Endothelial cell of umbilical vein (primary cell): ENCODE measurements around the gene TFAP2E. TPM values are rescaled to one million over a fixed set of nuclear protein-coding genes. Genes with fewer than 3 reads are reported as not detected.

Source experiments
- BruUV-seq: library from RNA; stranded (reverse); fragments of 400-500 nt; replicated peaks from 2 replicates; lab custom pipeline; 2021; lab: Mats Ljungman, UMichigan
- CTCF ChIA-PET: fragments of 300-600, 350-600 bp; sonication (Branson Sonifier 250); formaldehyde crosslinking; loops from one replicate; lab custom pipeline; 2021; ENCODE audit warnings: antibody characterized with exemption, inconsistent platforms; lab: Charles Lee
- POLR2A ChIA-PET: fragments of 300-600, 350-600 bp; sonication (Branson Sonifier 250); formaldehyde crosslinking; loops from one replicate; lab custom pipeline; 2021; ENCODE audit warnings: antibody characterized with exemption, inconsistent platforms; lab: Charles Lee
- DNase-seq: peaks from one replicate; pipeline ENCODE4 v3.0.0-alpha.2; 2011; ENCODE audit warnings: low read depth, low spot score
- FAIRE-seq: peaks from 2 replicates; lab custom pipeline; 2011; peaks lifted over from hg19 to GRCh38; lab: Jason Lieb, UNC
- H2AFZ ChIP-seq: 2 replicates; pipeline ENCODE4 v1.6.0; 2012; ENCODE audit warnings: low read depth, low read length, control low read depth, inconsistent platforms
- H3K27ac ChIP-seq: 2 replicates; pipeline ENCODE4 v1.5.1; 2011; ENCODE audit warnings: low read depth, mild to moderate bottlenecking, control low read depth, low read length, moderate library complexity; ENCODE audit not compliant: insufficient read depth
- H3K27me3 ChIP-seq, 2 experiments: 2 replicates each; pipeline versions ENCODE4 v1.6.0 to v1.6.1; 2011; ENCODE audit warnings: low read length in 2 of 2, mixed read lengths in 1 of 2; ENCODE audit not compliant: control insufficient read depth in 2 of 2, insufficient read depth in 2 of 2
- H3K36me3 ChIP-seq, 2 experiments: 2 replicates in 1 of 2; 3 replicates in 1 of 2; pipeline ENCODE4 v1.5.1; 2011; ENCODE audit warnings: low read length in 2 of 2, mild to moderate bottlenecking in 1 of 2, moderate library complexity in 1 of 2; ENCODE audit not compliant: control insufficient read depth in 2 of 2, insufficient read depth in 2 of 2; ENCODE audit errors: extremely low read depth in 1 of 2
- H3K4me1 ChIP-seq: 3 replicates; pipeline ENCODE4 v1.5.1; 2011; ENCODE audit warnings: mild to moderate bottlenecking, low read length; ENCODE audit not compliant: control insufficient read depth, insufficient read depth; ENCODE audit errors: extremely low read depth
- H3K4me2 ChIP-seq: 2 replicates; pipeline ENCODE4 v1.6.1; 2011; ENCODE audit warnings: low read length, control low read depth, mixed read lengths; ENCODE audit not compliant: insufficient read depth
- H3K4me3 ChIP-seq, 3 experiments: fragments of 200-600 bp in 1 of 3; sonication (generic), shearing (Covaris generic) in 1 of 3; replicated peaks in 1 of 3; 2 replicates each; pipeline ENCODE4 v1.5.1; 2011 to 2016; ENCODE audit warnings: control low read depth in 3 of 3, low read length in 3 of 3, mild to moderate bottlenecking in 2 of 3, inconsistent platforms in 1 of 3, low read depth in 1 of 3, moderate library complexity in 1 of 3; ENCODE audit not compliant: insufficient read depth in 1 of 3
- H3K79me2 ChIP-seq: 2 replicates; pipeline ENCODE4 v1.6.0; 2012; ENCODE audit warnings: low read length, inconsistent platforms; ENCODE audit not compliant: control insufficient read depth, insufficient read depth
- H3K9ac ChIP-seq: replicated peaks from 2 replicates; pipeline ENCODE3; 2011; ENCODE audit warnings: low read length, control low read depth; ENCODE audit not compliant: insufficient read depth; ENCODE audit errors: extremely low read depth
- H3K9me1 ChIP-seq: replicated peaks from 3 replicates; pipeline ENCODE4 v1.6.0; 2011; ENCODE audit warnings: mild to moderate bottlenecking, low read length; ENCODE audit not compliant: control insufficient read depth, insufficient read depth; ENCODE audit errors: extremely low read depth
- H3K9me3 ChIP-seq: replicated peaks from 2 replicates; pipeline ENCODE4 v1.5.1; 2012; ENCODE audit warnings: low read length, inconsistent platforms; ENCODE audit not compliant: control insufficient read depth, insufficient read depth
- H4K20me1 ChIP-seq: replicated peaks from 2 replicates; pipeline ENCODE3; 2011; ENCODE audit warnings: mild to moderate bottlenecking, low read length; ENCODE audit not compliant: control insufficient read depth, insufficient read depth; ENCODE audit errors: extremely low read depth
- EZH2 ChIP-seq: IDR thresholded peaks from 2 replicates; pipeline ENCODE4 v1.6.1; 2012; ENCODE audit warnings: borderline replicate concordance, low read depth, mild to moderate bottlenecking, moderate library complexity, low read length, inconsistent platforms; ENCODE audit not compliant: severe bottlenecking
- FOS ChIP-seq: IDR thresholded peaks from 2 replicates; pipeline ENCODE4 v1.6.1; 2011; ENCODE audit warnings: mild to moderate bottlenecking, low read length, moderate library complexity, borderline replicate concordance; ENCODE audit not compliant: insufficient read depth
- GATA2 ChIP-seq: IDR thresholded peaks from 2 replicates; pipeline ENCODE4 v1.7.0; 2011; ENCODE audit warnings: low read depth, mild to moderate bottlenecking, moderate library complexity, mixed read lengths, low read length; ENCODE audit not compliant: insufficient read length, insufficient read depth
- JUN ChIP-seq: IDR thresholded peaks from 2 replicates; pipeline ENCODE4 v1.6.1; 2011; ENCODE audit warnings: borderline replicate concordance, low read depth; ENCODE audit not compliant: insufficient read length, insufficient read depth
- MYC ChIP-seq: IDR thresholded peaks from one replicate; pipeline ENCODE4 v1.6.1; 2011; ENCODE audit warnings: mild to moderate bottlenecking, low read depth, low read length
- POLR2A ChIP-seq: IDR thresholded peaks from 2 replicates; pipeline ENCODE4 v1.6.1; 2012; ENCODE audit warnings: low read depth, mild to moderate bottlenecking, control low read depth, low read length
- POLR2AphosphoS5 ChIP-seq: IDR thresholded peaks from 2 replicates; pipeline ENCODE4 v1.6.1; 2012; ENCODE audit warnings: low read depth, mild to moderate bottlenecking, control low read depth, low read length, moderate library complexity; ENCODE audit not compliant: insufficient read depth
- dilution Hi-C: fragments of 300-500 bp; cut with MboI; formaldehyde crosslinking; loops from one replicate; pipeline ENCODE4 v1.15.0; 2019; ENCODE audit warnings: low sequenced_read_pairs; ENCODE audit not compliant: extremely low pct_ligation_motif_present
- intact Hi-C: fragments of 100-400 bp; cut with micrococcal nuclease; formaldehyde crosslinking; loops from one replicate; pipeline ENCODE4 v1.10.0; 2022
- polyA plus RNA-seq, 4 experiments: library from polyadenylated mRNA; depleted of rRNA in 3 of 4; stranded (reverse) in 3 of 4; unstranded in 1 of 4; fragments of >200 nt; gene quantifications; 2 replicates each; pipeline versions ENCODE4 v1.2.1 to v1.2.3, GENCODE V29; 2011 to 2012; ENCODE audit warnings: missing spikeins in 1 of 4
- total RNA-seq: library from RNA; stranded (reverse); gene quantifications from 2 replicates; pipeline ENCODE4 v1.2.3, GENCODE V29; 2021
- TF ChIP-seq, protein P1 (sequence below): IDR thresholded peaks from 2 replicates; pipeline ENCODE4 v1.6.1; 2011; ENCODE audit not compliant: insufficient read depth, insufficient read length
- TF ChIP-seq, protein P2 (sequence below), 2 donors: IDR thresholded peaks; 1 replicate in 1 of 2; 2 replicates in 1 of 2; pipeline ENCODE4 v1.5.1; 2011; ENCODE audit warnings: low read length in 2 of 2, mild to moderate bottlenecking in 2 of 2, moderate library complexity in 2 of 2, control low read depth in 1 of 2, inconsistent platforms in 1 of 2, low read depth in 1 of 2; ENCODE audit not compliant: insufficient read depth in 1 of 2; ENCODE audit errors: extremely low read depth in 1 of 2

The TFAP2E gene
- total and polyA plus RNA-seq, 2 donors (not counting 3 experiments of a cell fraction or from before 2014, with no cell fraction given): 0.06 TPM; not detected in 1

DNA sequence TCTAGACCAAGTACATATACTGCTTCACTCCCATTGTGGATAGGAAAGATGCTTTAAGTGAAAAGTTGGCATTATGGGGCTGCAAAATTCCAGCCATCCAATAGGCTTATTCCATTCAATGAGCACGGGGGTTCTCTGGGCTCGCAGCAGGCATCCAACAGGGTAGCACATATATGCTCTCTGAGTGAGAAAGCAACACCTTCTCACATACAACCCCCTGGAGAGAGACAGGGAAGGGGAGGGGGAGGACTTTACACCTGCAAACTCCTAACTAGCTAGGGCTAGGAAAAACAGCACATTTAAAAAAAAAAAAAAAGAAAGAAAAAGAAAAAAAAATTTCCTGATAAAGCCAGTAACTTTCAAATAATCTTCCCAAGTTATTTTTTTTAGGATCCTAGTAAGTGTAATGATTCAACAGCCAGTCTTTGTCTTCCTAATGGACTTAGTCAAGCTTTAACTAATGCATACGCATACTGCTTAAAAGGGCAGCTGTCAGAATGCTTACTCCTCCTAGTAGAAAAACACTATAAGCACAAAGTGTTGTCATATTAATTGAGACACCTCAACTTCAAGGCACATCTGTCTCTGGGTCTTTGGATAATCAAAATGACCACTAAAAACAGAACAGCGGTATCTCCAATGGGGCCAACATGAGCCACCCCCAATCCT, 49.5 kb downstream of the TFAP2E start:
- no TSS peak for BruUV-seq
- H3K27ac ChIP-seq: no peak overlapping the region
- CTCF ChIA-PET: no interaction called here
- H3K9me3 ChIP-seq: no peaks in the 10 kb centered on the region
- no peaks in the 10 kb centered on the region for H3K4me1 ChIP-seq
- DNase-seq (no peak), FAIRE-seq (no peak)
- dilution Hi-C loops: no loop called here
- no peak overlapping the region for H3K9ac ChIP-seq
- no peak overlapping the region for H3K4me2 ChIP-seq
- no peaks in the 10 kb centered on the region for H3K27me3 ChIP-seq
- H3K79me2 ChIP-seq: peaks cover 48% of the 10 kb centered on the region
- intact Hi-C loops: no loop called here
- H3K4me3 ChIP-seq: no peak overlapping the region
- POLR2A ChIA-PET: no interaction called here
- H4K20me1 ChIP-seq: peaks cover 3% of the 10 kb centered on the region
- H3K9me1 ChIP-seq: no peaks in the 10 kb centered on the region
- TF ChIP-seq POLR2AphosphoS5 (no peak), FOS (no peak), JUN (no peak), EZH2 (no peak), POLR2A (no peak), MYC (no peak), GATA2 (no peak)
- TF ChIP-seq, protein P1, sequence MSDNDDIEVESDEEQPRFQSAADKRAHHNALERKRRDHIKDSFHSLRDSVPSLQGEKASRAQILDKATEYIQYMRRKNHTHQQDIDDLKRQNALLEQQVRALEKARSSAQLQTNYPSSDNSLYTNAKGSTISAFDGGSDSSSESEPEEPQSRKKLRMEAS: no peak
- TF ChIP-seq, protein P2, sequence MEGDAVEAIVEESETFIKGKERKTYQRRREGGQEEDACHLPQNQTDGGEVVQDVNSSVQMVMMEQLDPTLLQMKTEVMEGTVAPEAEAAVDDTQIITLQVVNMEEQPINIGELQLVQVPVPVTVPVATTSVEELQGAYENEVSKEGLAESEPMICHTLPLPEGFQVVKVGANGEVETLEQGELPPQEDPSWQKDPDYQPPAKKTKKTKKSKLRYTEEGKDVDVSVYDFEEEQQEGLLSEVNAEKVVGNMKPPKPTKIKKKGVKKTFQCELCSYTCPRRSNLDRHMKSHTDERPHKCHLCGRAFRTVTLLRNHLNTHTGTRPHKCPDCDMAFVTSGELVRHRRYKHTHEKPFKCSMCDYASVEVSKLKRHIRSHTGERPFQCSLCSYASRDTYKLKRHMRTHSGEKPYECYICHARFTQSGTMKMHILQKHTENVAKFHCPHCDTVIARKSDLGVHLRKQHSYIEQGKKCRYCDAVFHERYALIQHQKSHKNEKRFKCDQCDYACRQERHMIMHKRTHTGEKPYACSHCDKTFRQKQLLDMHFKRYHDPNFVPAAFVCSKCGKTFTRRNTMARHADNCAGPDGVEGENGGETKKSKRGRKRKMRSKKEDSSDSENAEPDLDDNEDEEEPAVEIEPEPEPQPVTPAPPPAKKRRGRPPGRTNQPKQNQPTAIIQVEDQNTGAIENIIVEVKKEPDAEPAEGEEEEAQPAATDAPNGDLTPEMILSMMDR (IDR thresholded peaks at IDR 0.05; ENCODE audit: extremely low read depth in 1 of 2, insufficient read depth in 1 of 2, low read depth in 1 of 2, low read length in 2 of 2): no peak
- H2AFZ ChIP-seq: no peak overlapping the region
- H3K36me3 ChIP-seq: peaks cover 3 to 15% of the 10 kb centered on the region in 2 experiments
